K562 (cell line): ENCODE results near the gene ST6GALNAC3. TPM values are rescaled to one million over a fixed set of nuclear protein-coding genes. Genes with fewer than 3 reads are reported as not detected.

Experiments used
- ATAC-seq: fragments of 200-7000 bp; cut with Tn5 transposase; 3 replicates; pipeline ENCODE4 v1.9.1; 2020; ENCODE audit warnings: moderate library complexity
- BruUV-seq: library from RNA; stranded (reverse); fragments of 400-500 nt; replicated peaks from 2 replicates; lab custom pipeline; 2021; lab: Mats Ljungman, UMichigan
- CTCF ChIA-PET: fragments of 300-600 bp; formaldehyde crosslinking; extraction: SDS; loops from one replicate; lab custom pipeline; 2021; ENCODE audit warnings: low intra/inter-chr PET ratio; lab: Yijun Ruan, JAX
- POLR2A ChIA-PET: fragments of 300-600, 350-650 bp; sonication (Branson Sonifier 250); formaldehyde crosslinking; extraction: SDS; loops from one replicate; lab custom pipeline; 2021; ENCODE audit warnings: antibody characterized with exemption, inconsistent platforms; lab: Yijun Ruan, JAX
- DNase-seq, 4 experiments: peaks; one replicate each; pipeline versions ENCODE4 v3.0.0 to v3.0.0-alpha.2; 2011 to 2018; ENCODE audit warnings: low spot score in 3 of 4, mixed read lengths in 3 of 4; ENCODE audit errors: extremely low read depth in 1 of 4
- FAIRE-seq: peaks from 2 replicates; lab custom pipeline; 2011; peaks lifted over from hg19 to GRCh38; lab: Jason Lieb, UNC
- H2AFZ ChIP-seq: 2 replicates; pipeline ENCODE4 v1.6.0; 2011; ENCODE audit warnings: low read depth, low read length, control low read depth, inconsistent platforms
- H3K27ac ChIP-seq: fragments of 200-600 bp; 3 replicates; pipeline ENCODE4 v1.8.0; 2011; ENCODE audit warnings: low read depth, mild to moderate bottlenecking, control low read depth, inconsistent platforms, low read length, moderate library complexity, mixed read lengths; ENCODE audit errors: extremely low read depth
- H3K27me3 ChIP-seq, 2 experiments: fragments of 300-600 bp in 1 of 2; 2 replicates in 1 of 2; 3 replicates in 1 of 2; pipeline versions ENCODE4 v1.6.0 to v1.8.0; 2011; ENCODE audit warnings: inconsistent platforms in 2 of 2, low read length in 2 of 2, mild to moderate bottlenecking in 1 of 2, mixed read lengths in 1 of 2, moderate library complexity in 1 of 2; ENCODE audit not compliant: control insufficient read depth in 2 of 2, insufficient read depth in 2 of 2
- H3K36me3 ChIP-seq: fragments of 300-600 bp; 3 replicates; pipeline ENCODE4 v1.8.0; 2011; ENCODE audit warnings: mild to moderate bottlenecking, low read length, inconsistent platforms; ENCODE audit not compliant: control insufficient read depth, insufficient read depth
- H3K4me1 ChIP-seq, 2 experiments: fragments of 200-600 bp in 1 of 2; replicated peaks in 1 of 2; 2 replicates in 1 of 2; 3 replicates in 1 of 2; pipeline versions ENCODE4 v1.5.1 to v1.8.0; 2011; ENCODE audit warnings: inconsistent platforms in 2 of 2, low read length in 2 of 2, mild to moderate bottlenecking in 1 of 2, mixed read lengths in 1 of 2, moderate library complexity in 1 of 2; ENCODE audit not compliant: control insufficient read depth in 2 of 2, insufficient read depth in 2 of 2
- H3K4me2 ChIP-seq: 2 replicates; pipeline ENCODE4 v1.6.1; 2011; ENCODE audit warnings: low read length, control low read depth, inconsistent platforms, mixed read lengths; ENCODE audit not compliant: insufficient read depth
- H3K4me3 ChIP-seq: fragments of 200-600 bp; sonication (generic), shearing (Covaris generic); 2 replicates; pipeline ENCODE4 v1.5.1; 2016; ENCODE audit warnings: control low read depth, inconsistent platforms
- H3K79me2 ChIP-seq: fragments of 200-600 bp; 3 replicates; pipeline ENCODE4 v1.8.0; 2011; ENCODE audit warnings: low read length, inconsistent platforms; ENCODE audit not compliant: control insufficient read depth, insufficient read depth
- H3K9ac ChIP-seq, 2 experiments: 2 replicates each; pipeline versions ENCODE4 v1.6.0 to v1.6.1; 2011; ENCODE audit warnings: low read depth in 2 of 2, low read length in 2 of 2, control low read depth in 1 of 2, inconsistent platforms in 1 of 2, mild to moderate bottlenecking in 1 of 2, mixed read lengths in 1 of 2; ENCODE audit not compliant: insufficient read depth in 1 of 2
- H3K9me1 ChIP-seq: one replicate; pipeline ENCODE4 v1.6.0; 2011; ENCODE audit warnings: inconsistent platforms, mild to moderate bottlenecking, low read length, moderate library complexity; ENCODE audit not compliant: control insufficient read depth, insufficient read depth
- H3K9me3 ChIP-seq: replicated peaks from 2 replicates; pipeline ENCODE4 v1.5.1; 2011; ENCODE audit warnings: low read depth, low read length, inconsistent platforms; ENCODE audit not compliant: control insufficient read depth, insufficient read depth
- H4K20me1 ChIP-seq: replicated peaks from 2 replicates; pipeline ENCODE4 v1.6.1; 2011; ENCODE audit warnings: low read length, inconsistent platforms, mixed read lengths; ENCODE audit not compliant: control insufficient read depth, insufficient read depth
- CBX8 ChIP-seq: fragments of 200-600 bp; sonication (generic); IDR thresholded peaks from 2 replicates; pipeline ENCODE4 v1.6.1; 2012; ENCODE audit warnings: borderline replicate concordance, mixed run types, low read depth, mild to moderate bottlenecking, moderate library complexity, mixed read lengths, low read length, control low read depth, inconsistent platforms; ENCODE audit not compliant: poor library complexity, severe bottlenecking; ENCODE audit errors: extremely low read depth
- CHAMP1 ChIP-seq: fragments of 450-650 bp; IDR thresholded peaks from 2 replicates; pipeline ENCODE4 v1.6.1; 2016; ENCODE audit warnings: mild to moderate bottlenecking
- CREB1 ChIP-seq, 2 experiments: sonication (generic) in 1 of 2; formaldehyde crosslinking in 1 of 2; IDR thresholded peaks; 2 replicates each; pipeline versions ENCODE4 v1.6.1 to v1.8.0; 2012 to 2022; ENCODE audit warnings: inconsistent platforms in 1 of 2, mild to moderate bottlenecking in 1 of 2, missing genetic modification reagents in 1 of 2, moderate library complexity in 1 of 2
- EHMT2 ChIP-seq: fragments of 450-650 bp; IDR thresholded peaks from 2 replicates; pipeline ENCODE4 v1.6.1; 2018; ENCODE audit warnings: antibody characterized with exemption
- GTF2A2 ChIP-seq: IDR thresholded peaks from 2 replicates; pipeline ENCODE4 v1.6.1; 2016; ENCODE audit warnings: mild to moderate bottlenecking, missing genetic modification characterization, missing compliant biosample characterization
- GTF3C2 ChIP-seq: IDR thresholded peaks from 3 replicates; pipeline ENCODE4 v1.6.1; 2011; ENCODE audit warnings: borderline replicate concordance, mild to moderate bottlenecking, moderate library complexity; ENCODE audit not compliant: insufficient read length; ENCODE audit errors: extremely low read depth
- MITF ChIP-seq: IDR thresholded peaks from 2 replicates; pipeline ENCODE4 v1.6.1; 2014; ENCODE audit warnings: antibody characterized with exemption
- NR2C2 ChIP-seq, 2 experiments: fragments of 200-800 bp in 1 of 2; sonication (Bioruptor generic) in 1 of 2; sonication (generic) in 1 of 2; formaldehyde crosslinking in 1 of 2; IDR thresholded peaks; 2 replicates each; pipeline versions ENCODE4 v1.6.1 to v1.8.0; 2016 to 2022; ENCODE audit warnings: mild to moderate bottlenecking in 1 of 2, missing compliant biosample characterization in 1 of 2, missing genetic modification characterization in 1 of 2, missing genetic modification reagents in 1 of 2
- ZNF696 ChIP-seq: fragments of 250-450 bp; sonication (Bioruptor Pico); conservative IDR thresholded peaks from 2 replicates; pipeline ENCODE4 v1.4.0; 2020; ENCODE audit warnings: mild to moderate bottlenecking, moderate library complexity
- WGBS: fragments of 100-300 bp; shearing (Covaris generic); methylation state at CpG from one replicate; pipeline ENCODE4 v1.1.6; 2016; ENCODE audit warnings: low coverage, mixed read lengths; ENCODE audit not compliant: insufficient coverage; ENCODE audit errors: missing lambda C conversion rate; 5-methylcytosine and 5-hydroxymethylcytosine counted together
- in situ Hi-C: fragments of 300-500 bp; cut with MboI; formaldehyde crosslinking; loops from 4 replicates; pipeline ENCODE4 v1.15.0; 2018; ENCODE audit warnings: inconsistent platforms, mixed read lengths
- intact Hi-C: fragments of 100-400 bp; cut with micrococcal nuclease; formaldehyde crosslinking; loops from 2 replicates; pipeline ENCODE4 v1.14.2; 2022
- polyA plus RNA-seq, 8 experiments: library from polyadenylated mRNA; depleted of rRNA in 4 of 8; stranded (reverse) in 5 of 8; unstranded in 3 of 8; fragments of >200 nt; fragmentation: Nextera tagmentation in 2 of 8; fragmentation: Illumina TruSeq in 1 of 8; extraction: Ambion mirVana in 2 of 8; extraction: Trizol in 1 of 8; gene quantifications; 2 replicates each; pipeline versions ENCODE4 v1.2.1 to v1.2.3, GENCODE V29; 2011 to 2014; ENCODE audit warnings: inconsistent platforms in 1 of 8, missing spikeins in 1 of 8
- total RNA-seq, 7 experiments: library from RNA; depleted of rRNA in 6 of 7; stranded (reverse); fragments of >200 nt in 6 of 7; fragmentation: Illumina TruSeq in 2 of 7; extraction: Trizol in 2 of 7; gene quantifications; 2 replicates each; pipeline versions ENCODE4 v1.2.1 to v1.2.3, GENCODE V29; 2011 to 2021; ENCODE audit warnings: low replicate concordance in 1 of 7

Gene ST6GALNAC3
- total and polyA plus RNA-seq, 9 of the 15 experiments (the other 6 are each of a cell fraction or from before 2014, with no cell fraction given): 0.04 to 0.29 (median 0.18) TPM; not detected in 6

- in situ Hi-C loops: loop anchor here (25.0 kb wide), 1 partner anchor 1950 kb away; no protein-coding TSS in a partner anchor
These were observed 87.7 kb downstream of the ST6GALNAC3 start for GRCh38 chr1:76162254-76162653.

More at GRCh38 chr1:76162254-76162653, 87.7 kb downstream of the ST6GALNAC3 start:
- no peaks in the 10 kb centered on the region for H4K20me1 ChIP-seq
- H3K4me3 ChIP-seq: no peak overlapping the region
- no TSS peak for BruUV-seq
- DNase-seq (no peak), ATAC-seq (no peak), FAIRE-seq (no peak)
- CTCF ChIA-PET: no interaction called here
- TF ChIP-seq EHMT2 (no peak), MITF (no peak), CBX8 (no peak), GTF2A2 (no peak), ZNF696 (CRISPR knock-in tag) (no peak), CHAMP1 (no peak), CREB1 (IDR thresholded peaks at IDR 0.05) (no peak), CREB1 (CRISPR knock-in tag; IDR thresholded peaks at IDR 0.05) (no peak), GTF3C2 (no peak), NR2C2 (CRISPR knock-in tag; IDR thresholded peaks at IDR 0.05) (no peak), NR2C2 (tag; IDR thresholded peaks at IDR 0.05) (no peak)
- TF ChIP-seq, all 486 proteins: peak for 0
- H3K4me1 ChIP-seq: no peaks in the 10 kb centered on the region
- H2AFZ ChIP-seq: no peak overlapping the region
- 0% methylated on average over 5 of the region's 5 CpGs for WGBS
- intact Hi-C loops: no loop called here
- H3K9me1 ChIP-seq: no peaks in the 10 kb centered on the region
- no peak overlapping the region for H3K9ac ChIP-seq
- no peaks in the 10 kb centered on the region for H3K36me3 ChIP-seq
- H3K9me3 ChIP-seq: no peaks in the 10 kb centered on the region
- H3K4me2 ChIP-seq: no peak overlapping the region
- no peaks in the 10 kb centered on the region for H3K79me2 ChIP-seq
- H3K27ac ChIP-seq: no peak overlapping the region
- POLR2A ChIA-PET: no interaction called here
- H3K27me3 ChIP-seq: no peaks in the 10 kb centered on the region
